ENCODE measurements around the gene TBC1D20.

Gene TBC1D20

DNA sequence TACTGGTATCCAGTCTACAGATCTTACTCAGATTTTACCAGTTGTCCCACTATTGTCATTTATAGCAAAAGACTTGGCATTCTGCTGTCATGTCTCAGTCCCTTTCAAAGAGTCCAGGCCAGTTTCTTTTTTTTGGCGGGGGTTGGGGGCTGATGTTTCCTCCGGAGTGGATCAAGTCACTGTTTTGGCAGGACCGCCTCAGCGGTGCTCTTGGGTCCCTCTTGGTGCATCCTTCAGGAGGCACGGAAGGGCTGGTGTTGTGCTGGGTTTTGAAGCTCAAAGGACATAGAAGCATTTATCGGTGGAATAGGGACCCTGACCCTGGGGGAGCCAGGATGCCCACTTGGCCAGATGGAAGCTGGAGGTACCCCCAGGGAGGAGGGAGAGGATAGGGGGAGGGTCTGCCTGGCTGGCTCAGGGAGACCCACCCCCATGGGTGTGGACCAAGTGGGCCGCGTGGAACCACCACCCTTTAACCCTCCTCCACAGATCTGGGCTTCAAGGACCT, 43.4 kb downstream of the TBC1D20 start:
- no peak for DNase-seq

DNA sequence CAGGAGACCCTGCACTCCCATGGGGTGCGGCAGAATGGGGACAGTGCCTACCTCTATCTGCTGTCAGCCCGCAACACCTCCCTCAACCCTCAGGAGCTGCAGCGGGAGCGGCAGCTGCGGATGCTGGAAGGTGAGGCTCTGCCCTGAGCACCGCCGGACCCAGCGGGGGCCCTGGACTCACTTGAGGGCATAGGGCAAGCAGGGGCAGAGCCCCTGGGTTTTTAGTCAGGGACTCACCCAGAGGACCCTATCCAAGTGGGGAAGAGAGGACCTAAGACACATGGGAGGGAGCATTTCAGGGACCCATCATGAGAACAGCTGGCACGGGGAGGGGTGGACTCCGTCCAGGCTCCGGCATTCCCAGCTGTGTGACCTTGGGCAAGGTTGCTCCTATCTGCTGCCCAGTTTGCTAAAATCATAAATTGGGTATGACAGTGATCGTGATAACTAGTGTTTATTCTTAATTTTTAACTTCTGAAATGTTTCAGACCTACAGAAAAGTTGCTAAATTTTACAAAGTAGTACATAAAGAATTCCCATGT, 44.5 kb downstream of the TBC1D20 start:
- DNase-seq, result no peak

DNA sequence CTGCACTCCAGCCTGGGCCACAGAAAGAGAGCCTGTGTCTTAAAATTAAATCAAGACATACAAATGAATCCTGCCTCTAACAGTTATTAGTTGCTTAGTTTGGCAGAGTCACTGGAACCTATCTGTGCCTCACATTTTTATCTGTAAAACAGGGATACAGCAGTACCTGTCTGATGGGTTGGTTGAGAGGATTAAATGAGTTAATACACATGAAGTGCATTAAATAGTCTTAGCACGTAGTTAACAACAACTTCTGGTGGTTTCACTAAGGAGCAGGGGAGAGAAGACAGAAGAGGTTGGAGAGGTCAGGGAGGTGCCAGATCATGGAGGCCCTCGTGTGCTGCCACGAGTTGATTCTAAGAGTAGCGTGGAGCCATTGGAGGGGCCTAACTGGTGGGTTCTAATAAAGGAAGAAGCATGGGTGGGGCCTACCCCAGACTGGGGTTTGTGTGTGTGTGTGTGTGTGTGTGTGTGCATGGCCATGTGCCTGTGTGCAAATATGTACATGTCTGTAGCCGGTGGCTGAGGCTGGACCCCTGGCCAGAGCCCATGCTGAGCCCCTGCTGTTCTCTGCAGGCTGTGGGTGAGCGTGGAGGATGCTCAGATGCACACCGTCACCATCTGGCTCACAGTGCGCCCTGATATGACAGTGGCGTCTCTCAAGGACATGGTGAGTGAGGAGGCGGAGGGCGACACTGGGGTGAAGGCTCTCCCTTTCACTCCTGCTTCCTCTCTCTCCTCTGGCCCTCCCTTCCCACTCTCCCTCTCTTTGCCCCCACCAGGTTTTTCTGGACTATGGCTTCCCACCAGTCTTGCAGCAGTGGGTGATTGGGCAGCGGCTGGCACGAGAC, 45.2 kb downstream of the TBC1D20 start:
- no peak for DNase-seq

GRCh38 chr20:415820-416322, 46.5 kb downstream of the TBC1D20 start:
- no peak for DNase-seq

- no peak for DNase-seq
Observed at GRCh38 chr20:414161-414560, 48.2 kb downstream of the TBC1D20 start.

- DNase-seq, result no peak
Observed at GRCh38 chr20:412081-412480, 50.3 kb downstream of the TBC1D20 start.

GRCh38 chr20:409697-410559, 52.4 kb downstream of the TBC1D20 start:
- no peak for DNase-seq

- DNase-seq, result no peak
Observed at GRCh38 chr20:408843-409696, 53.3 kb downstream of the TBC1D20 start.

DNA sequence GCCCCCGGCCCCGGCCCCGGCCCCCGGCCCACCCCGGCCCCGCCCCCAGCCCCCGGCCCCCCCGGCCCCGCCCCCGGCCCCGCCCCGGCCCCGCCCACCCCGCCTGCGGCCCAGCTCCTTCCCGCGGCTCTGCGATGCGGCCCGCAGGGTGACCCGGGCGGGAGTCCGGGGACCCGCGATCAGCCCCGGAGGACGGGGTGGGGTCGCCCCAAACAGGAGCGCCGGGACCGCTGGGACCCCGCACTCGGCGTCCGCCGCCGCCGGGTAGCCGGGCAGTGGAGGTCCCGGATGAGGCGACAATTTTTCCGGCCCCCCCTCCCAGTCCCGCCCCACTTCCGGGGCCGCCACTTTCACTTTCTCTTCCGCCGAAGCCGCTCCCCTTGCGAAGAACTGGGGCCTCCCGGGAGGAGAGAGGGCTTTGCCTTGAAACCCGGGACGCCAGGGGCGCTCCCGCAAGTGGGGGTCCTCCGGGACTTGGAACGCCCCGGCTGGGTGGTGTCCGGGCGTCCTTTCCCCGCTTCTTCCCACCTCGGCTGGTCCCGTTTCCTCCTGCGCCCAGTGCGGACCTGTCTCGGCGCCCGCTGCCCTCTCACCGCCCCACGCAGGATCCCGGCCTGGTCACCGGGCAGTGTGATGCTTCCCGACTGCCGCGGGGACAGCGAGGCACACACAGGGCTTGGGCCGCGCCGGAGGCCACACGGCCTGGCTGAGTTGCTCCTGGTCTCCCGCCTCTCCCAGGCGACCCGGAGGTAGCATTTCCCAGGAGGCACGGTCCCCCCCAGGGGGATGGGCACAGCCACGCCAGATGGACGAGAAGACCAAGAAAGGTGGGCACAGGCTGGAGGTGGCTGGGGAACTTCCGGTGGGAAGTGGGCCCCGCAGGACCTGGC, 54.1 kb downstream of the TBC1D20 start, which contains the start of gene RBCK1:
Gene RBCK1, plus strand, starts transcription at position 347 of the 890 bp plus-strand sequence. Its CDS starts 459 bp downstream, at position 806.
- peak; percentile 88 for DNase-seq

DNA sequence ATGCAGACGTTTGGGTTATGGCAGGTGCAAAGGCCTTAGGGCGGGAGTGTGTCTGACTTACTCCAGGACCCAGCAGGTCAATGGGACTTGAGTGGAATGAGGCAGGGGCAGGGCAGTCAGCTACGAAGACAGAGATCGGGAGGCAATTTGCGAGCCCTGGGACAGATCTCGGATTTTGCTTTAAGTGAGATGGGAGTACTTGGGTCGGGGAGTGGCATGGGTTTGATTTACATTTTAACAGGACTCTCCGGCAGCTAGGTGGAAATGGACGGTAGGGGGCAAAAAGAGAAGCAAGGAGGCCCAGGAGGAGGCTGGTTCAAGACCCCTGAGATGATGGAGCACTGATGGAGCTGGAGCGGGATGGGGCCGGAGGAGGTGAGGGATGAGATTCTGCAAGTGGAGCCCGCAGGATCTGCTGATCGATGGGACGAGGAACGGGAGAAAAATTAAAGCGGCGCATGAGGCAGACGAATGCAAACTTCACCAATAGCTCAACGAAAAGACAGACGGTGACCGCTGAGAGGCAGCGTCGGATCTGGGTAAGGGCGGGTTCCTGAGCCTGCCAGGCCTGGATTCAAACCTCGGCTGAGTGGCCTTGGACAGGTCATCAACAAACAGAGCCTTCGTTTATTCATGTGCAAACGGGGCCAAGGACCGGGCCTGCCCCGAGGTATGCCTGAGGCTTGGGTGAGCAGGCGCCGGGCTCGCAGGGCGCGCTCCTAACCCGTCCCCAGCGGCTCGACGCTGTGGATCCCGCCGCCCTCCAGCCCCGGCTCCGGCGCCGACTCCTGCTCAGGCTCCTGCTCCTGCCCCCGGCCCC, 55.0 kb downstream of the TBC1D20 start:
- peak; percentile 58 for DNase-seq

DNA sequence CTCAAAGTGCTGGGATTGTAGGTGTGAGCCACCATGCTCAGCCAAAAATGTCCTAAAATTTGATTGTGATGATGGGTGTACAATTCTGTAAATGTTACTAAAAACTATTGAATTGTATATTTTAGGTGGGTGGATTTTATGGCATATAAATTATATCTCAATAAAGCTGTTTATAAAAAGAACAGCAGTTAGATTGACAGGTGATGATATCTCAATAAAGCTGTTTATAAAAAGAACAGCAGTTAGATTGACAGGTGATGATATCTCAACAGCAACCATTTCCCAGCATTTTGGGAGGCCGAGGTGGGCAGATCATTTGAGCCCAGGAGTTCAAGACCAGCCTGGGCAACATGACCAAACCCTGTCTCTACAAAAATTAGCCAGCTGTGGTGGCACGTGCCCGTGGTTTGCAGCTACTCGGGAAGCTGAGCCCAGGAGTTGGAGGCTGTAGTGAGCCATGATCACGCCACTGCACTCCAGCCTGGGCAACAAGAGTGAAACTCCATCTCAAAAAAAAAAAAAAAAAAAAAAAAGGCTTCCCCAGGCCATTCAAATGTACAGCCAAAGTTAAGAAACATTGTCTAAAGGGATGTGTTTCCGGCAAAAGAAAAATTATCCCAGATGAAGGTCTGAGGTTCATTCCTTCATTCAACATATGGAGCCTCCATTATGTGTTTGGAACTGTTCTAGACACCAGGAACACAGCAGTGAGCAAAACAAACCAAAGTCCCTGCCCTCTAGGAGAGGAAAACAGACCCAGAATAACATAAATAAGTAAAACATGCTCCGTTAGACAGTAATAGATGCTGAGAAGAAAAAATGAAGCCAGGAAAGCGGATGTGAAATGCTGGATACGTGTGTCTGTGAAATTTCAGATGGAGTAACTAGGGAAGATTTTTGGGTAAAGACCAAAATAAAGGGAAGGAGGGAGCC, 55.9 kb downstream of the TBC1D20 start:
- no peak for DNase-seq

DNA sequence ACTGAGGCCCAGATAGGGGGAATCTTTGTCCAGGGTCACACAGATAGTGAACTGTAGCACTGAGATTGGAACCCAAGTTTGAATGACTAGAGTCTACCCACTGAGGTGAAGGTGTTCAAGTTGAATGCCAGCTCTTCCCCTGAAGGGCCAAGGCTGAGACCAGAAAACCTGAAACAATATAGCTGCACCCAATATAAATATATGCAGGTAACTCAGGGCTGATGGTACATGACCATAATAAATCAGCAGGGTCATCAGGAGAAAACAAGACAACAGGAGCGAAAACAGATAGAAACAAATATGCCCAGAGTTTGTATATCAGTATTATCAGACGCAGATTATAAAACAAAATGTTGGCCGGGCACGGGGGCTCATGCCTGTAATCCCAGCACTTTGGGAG, 58.2 kb downstream of the TBC1D20 start:
- no peak for DNase-seq

GRCh38 chr20:403582-403957, 58.8 kb downstream of the TBC1D20 start:
- DNase-seq, result no peak

- DNase-seq, result no peak
Observed at GRCh38 chr20:402898-403581, 59.3 kb downstream of the TBC1D20 start.

GRCh38 chr20:402496-402885, 59.8 kb downstream of the TBC1D20 start:
- DNase-seq, result no peak

DNA sequence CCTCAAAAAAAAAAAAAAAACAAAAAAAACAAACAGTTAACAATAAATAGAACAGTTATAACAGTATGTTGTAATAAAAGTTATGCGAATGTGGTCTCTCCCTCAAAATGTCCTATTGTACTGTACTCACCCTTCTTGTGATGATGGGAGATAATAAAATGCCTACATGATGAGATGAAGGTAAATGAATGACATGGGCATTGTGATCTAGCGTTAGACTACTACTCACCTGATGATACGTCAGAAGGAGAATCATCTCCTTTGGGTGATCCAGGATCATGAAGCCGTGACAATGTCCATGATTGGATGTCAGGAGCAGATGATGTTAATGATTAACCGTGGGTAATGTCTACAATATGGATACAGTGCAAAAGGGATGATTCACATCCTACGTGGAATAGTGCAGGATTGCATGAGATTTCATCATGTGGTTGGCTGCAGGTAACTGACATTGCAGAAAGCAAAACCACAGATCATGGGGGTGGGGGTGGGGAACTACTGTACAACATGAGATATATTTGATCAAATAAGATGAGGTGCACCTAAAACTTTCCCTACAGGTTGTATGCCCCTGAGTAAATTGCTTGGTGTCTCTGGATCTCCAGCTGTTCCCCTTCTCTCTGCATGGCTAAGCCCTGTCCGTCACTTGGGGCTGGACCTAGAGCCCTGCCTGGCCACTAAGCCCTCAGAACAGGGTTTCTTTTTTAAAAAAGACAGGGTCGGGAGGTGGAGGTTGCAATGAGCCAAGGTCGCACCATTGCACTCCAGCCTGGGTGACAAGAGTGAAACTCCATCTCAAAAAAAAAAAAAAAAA, 60.4 kb downstream of the TBC1D20 start:
- no peak for DNase-seq

Data from midbrain (tissue), 1 donor.